ENCODE measurements around the gene FOXJ3. TPM values are rescaled to one million over a fixed set of nuclear protein-coding genes. Genes with fewer than 3 reads are reported as not detected.

Gene FOXJ3
- total RNA-seq, 1 donor from 2014 or later, result 45.0 TPM

- Mint-ChIP-seq H3K27me3 (ENCODE audit: unreplicated experiment) (no peaks in the 10 kb centered on the region), H3K36me3 (ENCODE audit: unreplicated experiment) (peaks cover 27% of the 10 kb centered on the region)
Observed at GRCh38 chr1:42206164-42206563, 128.9 kb downstream of the FOXJ3 start.

GRCh38 chr1:42201986-42202385 lies 133.0 kb downstream of the FOXJ3 start:
- Mint-ChIP-seq H3K27me3 (ENCODE audit: unreplicated experiment) (peaks cover 1% of the 10 kb centered on the region), H3K36me3 (ENCODE audit: unreplicated experiment) (peaks cover 19% of the 10 kb centered on the region), H3K4me3 (ENCODE audit: unreplicated experiment) (no peak overlapping the region), H3K4me1 (ENCODE audit: low read depth, unreplicated experiment) (no peaks in the 10 kb centered on the region), H3K9me3 (ENCODE audit: unreplicated experiment) (peaks cover 5% of the 10 kb centered on the region), H3K27ac (ENCODE audit: unreplicated experiment) (no peak overlapping the region)
- no peak for DNase-seq
- TF ChIP-seq CTCF (IDR thresholded peaks at IDR 0.05; ENCODE audit: partially characterized antibody, unreplicated experiment), result no peak

More at GRCh38 chr1:42206164-42206563, 128.9 kb downstream of the FOXJ3 start:
- peaks cover 6% of the 10 kb centered on the region for H3K9me3 Mint-ChIP-seq (ENCODE audit: unreplicated experiment)
- DNase-seq, result no peak
- H3K4me3 Mint-ChIP-seq (ENCODE audit: unreplicated experiment), result no peak overlapping the region
- no peaks in the 10 kb centered on the region for H3K4me1 Mint-ChIP-seq (ENCODE audit: low read depth, unreplicated experiment)
- no peak for TF ChIP-seq CTCF (IDR thresholded peaks at IDR 0.05; ENCODE audit: partially characterized antibody, unreplicated experiment)
- H3K27ac Mint-ChIP-seq (ENCODE audit: unreplicated experiment), result no peak overlapping the region

- DNase-seq, result no peak
- peaks cover 5% of the 10 kb centered on the region for H3K9me3 Mint-ChIP-seq (ENCODE audit: unreplicated experiment)
- H3K4me3 Mint-ChIP-seq (ENCODE audit: unreplicated experiment), result no peak overlapping the region
- no peak overlapping the region for H3K27ac Mint-ChIP-seq (ENCODE audit: unreplicated experiment)
- H3K27me3 Mint-ChIP-seq (ENCODE audit: unreplicated experiment), result peaks cover 1% of the 10 kb centered on the region
- TF ChIP-seq CTCF (IDR thresholded peaks at IDR 0.05; ENCODE audit: partially characterized antibody, unreplicated experiment), result no peak
- H3K4me1 Mint-ChIP-seq (ENCODE audit: low read depth, unreplicated experiment), result no peaks in the 10 kb centered on the region
- H3K36me3 Mint-ChIP-seq (ENCODE audit: unreplicated experiment), result peaks cover 12% of the 10 kb centered on the region
Observed at GRCh38 chr1:42198251-42198650, 136.8 kb downstream of the FOXJ3 start.

GRCh38 chr1:42195841-42196240 lies 139.2 kb downstream of the FOXJ3 start:
- Mint-ChIP-seq H3K4me1 (ENCODE audit: low read depth, unreplicated experiment) (no peaks in the 10 kb centered on the region), H3K36me3 (ENCODE audit: unreplicated experiment) (no peaks in the 10 kb centered on the region), H3K4me3 (ENCODE audit: unreplicated experiment) (no peak overlapping the region), H3K27me3 (ENCODE audit: unreplicated experiment) (peaks cover 1% of the 10 kb centered on the region), H3K9me3 (ENCODE audit: unreplicated experiment) (no peaks in the 10 kb centered on the region), H3K27ac (ENCODE audit: unreplicated experiment) (no peak overlapping the region)
- TF ChIP-seq CTCF (IDR thresholded peaks at IDR 0.05; ENCODE audit: partially characterized antibody, unreplicated experiment), result no peak
- no peak for DNase-seq

- DNase-seq, result no peak
- no peak overlapping the region for H3K4me3 Mint-ChIP-seq (ENCODE audit: unreplicated experiment)
- no peaks in the 10 kb centered on the region for H3K36me3 Mint-ChIP-seq (ENCODE audit: unreplicated experiment)
- no peak overlapping the region for H3K27ac Mint-ChIP-seq (ENCODE audit: unreplicated experiment)
- no peaks in the 10 kb centered on the region for H3K4me1 Mint-ChIP-seq (ENCODE audit: low read depth, unreplicated experiment)
- H3K9me3 Mint-ChIP-seq (ENCODE audit: unreplicated experiment), result no peaks in the 10 kb centered on the region
- H3K27me3 Mint-ChIP-seq (ENCODE audit: unreplicated experiment), result no peaks in the 10 kb centered on the region
- TF ChIP-seq CTCF (IDR thresholded peaks at IDR 0.05; ENCODE audit: partially characterized antibody, unreplicated experiment), result no peak
Observed at GRCh38 chr1:42192106-42192505, 142.9 kb downstream of the FOXJ3 start.
